GM19468 (cell line): ENCODE measurements around the gene SETX.

ENCODE experiments used
- ATAC-seq: cut with Tn5 transposase; IDR thresholded peaks from one replicate; pipeline ENCODE4 v1.9.1; 2021; ENCODE audit warnings: mild to moderate bottlenecking, moderate library complexity, moderate number of reproducible peaks; ENCODE audit not compliant: unreplicated experiment; ENCODE audit errors: extremely low read depth

Gene SETX

GRCh38 chr9:132226571-132227430, 128.0 kb downstream of the SETX start:
- no peak for ATAC-seq

DNA sequence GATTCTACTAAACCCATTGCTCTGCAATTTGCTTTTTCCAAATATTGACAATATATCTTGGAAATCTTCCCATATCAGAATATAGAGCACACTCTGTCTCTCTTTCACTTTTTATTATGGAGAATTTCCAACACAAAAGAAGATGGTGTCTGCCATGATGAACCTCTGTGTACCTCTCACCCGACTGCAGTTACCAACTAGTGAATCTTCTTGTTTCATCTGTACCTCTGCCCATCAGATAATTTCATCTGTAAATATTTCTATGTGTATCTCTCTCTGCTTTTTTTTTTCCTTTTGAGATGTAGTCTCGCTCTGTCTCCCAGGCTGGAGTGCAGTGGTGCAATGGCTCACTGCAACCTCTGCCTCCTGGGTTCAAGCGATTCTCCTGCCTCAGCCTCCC, 130.1 kb downstream of the SETX start:
- ATAC-seq = no peak

GRCh38 chr9:132221941-132222340, 132.8 kb downstream of the SETX start:
- ATAC-seq = no peak

- no peak for ATAC-seq
Observed at GRCh38 chr9:132218208-132218607, 136.6 kb downstream of the SETX start.

DNA sequence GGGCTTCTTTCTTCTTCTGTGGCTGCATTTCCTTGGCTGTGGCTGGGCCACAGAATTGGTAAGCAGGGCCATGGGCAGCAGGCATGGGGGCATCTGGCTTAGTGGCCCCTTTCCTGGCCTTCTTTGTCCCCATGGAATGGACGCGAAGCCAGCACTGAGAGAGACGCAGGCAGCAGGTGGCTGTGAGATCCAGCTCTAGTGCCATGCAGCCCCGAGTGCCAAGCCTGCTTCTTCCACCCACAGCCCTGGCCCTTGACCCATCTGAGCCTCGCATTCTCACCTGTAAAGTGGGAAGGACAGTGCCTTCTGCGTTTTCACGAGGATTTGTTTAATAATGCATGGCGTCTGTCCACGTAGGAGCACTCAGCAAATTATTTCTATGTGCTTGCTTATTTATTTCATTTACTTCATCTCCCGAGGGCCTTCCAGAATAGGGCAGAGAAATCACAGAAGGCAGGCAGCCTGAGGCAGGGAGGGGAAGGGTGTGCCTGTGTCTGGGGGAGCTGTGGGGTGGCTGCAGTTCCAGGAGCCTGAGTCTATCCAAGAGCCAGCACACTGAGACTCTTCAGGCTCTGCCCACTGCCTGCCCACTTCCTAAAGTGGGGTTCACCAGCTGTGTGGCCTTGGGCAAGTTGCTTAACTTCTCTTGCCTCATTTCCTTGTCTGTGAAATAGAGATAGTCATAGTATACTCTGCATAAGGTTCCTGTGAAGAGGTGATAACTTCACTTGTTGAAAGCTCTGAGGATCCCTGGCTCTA, 137.7 kb downstream of the SETX start:
- ATAC-seq = no peak

DNA sequence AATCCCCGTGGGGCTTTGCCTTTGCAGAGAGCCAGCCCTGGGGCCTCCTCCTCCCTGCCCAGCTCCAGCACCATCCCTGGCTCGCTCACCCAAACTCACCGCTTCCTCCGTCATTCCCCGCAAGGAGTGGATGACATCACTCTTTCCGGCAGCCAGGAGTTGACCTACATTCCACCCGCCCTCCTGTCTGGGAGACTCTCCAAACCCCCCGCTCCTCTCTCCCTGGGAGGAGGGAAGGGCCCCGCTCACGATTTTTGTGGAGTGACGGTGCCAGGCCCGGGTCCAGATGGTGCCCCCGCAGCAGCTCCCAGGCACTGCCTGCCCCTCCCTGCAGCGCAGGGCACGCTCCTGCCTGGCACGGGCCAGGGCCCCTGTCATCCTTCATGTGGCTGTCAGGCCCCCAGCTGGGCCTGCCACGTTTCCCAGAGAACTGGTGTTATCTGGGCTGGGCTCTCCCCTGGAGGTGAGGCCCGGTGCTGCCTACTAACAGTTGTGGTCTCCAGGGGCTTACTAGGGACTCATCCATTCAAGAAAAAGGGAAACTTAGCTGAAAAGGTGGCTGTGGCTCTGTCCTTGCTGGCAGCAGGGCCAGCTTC, 140.7 kb downstream of the SETX start:
- no peak for ATAC-seq

GRCh38 chr9:132211570-132211969, 143.2 kb downstream of the SETX start:
- ATAC-seq = no peak
